NCI-H1417 treated with DMSO at 0.1 percent for 48 hours (cell line): ENCODE measurements around the gene TARS1.
"Not testable (repeated sequence)": the region's sequence is repeated elsewhere in the genome, so short reads cannot be mapped to it uniquely, and the experiment has no call there.

Experiments
- DNase-seq: peaks from one replicate; lab custom pipeline; 2025; lab: John Stamatoyannopoulos, UW

Gene TARS1

GRCh38 chr5:33440482-33441240, at the start of gene TARS1:
Gene TARS1 (plus strand): TSS chr5:33440965. CDS start chr5:33441087, 122 bp downstream.
- DNase-seq = peak; percentile 98

GRCh38 chr5:33398501-33398900, 42.3 kb upstream of the TARS1 start:
- no peak for DNase-seq

DNA sequence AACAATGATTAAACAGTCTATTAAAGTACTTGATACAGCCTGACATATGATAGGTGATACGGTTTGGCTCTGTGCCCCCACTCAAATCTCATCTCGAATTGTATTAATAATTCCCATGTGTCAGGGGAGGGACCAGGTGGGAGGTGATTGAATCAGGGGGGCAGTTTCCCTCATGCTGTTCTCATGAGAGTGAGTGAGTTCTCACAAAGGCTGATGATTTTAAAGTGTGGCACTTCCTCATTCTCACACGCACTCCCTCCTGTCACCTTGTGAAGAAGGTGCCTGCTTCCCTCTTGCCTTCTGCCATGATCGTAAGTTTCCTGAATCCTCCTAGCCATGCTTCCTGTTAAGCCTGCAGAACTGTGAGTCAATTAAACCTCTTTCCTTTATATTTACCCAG, 40.1 kb upstream of the TARS1 start:
- no peak for DNase-seq

- DNase-seq = no peak
Observed at GRCh38 chr5:33401482-33402390, 39.0 kb upstream of the TARS1 start.

- no peak for DNase-seq
Observed at GRCh38 chr5:33403187-33403586, 37.6 kb upstream of the TARS1 start.

- no peak for DNase-seq
Observed at GRCh38 chr5:33408816-33409215, 31.9 kb upstream of the TARS1 start.

GRCh38 chr5:33409435-33410170, 31.2 kb upstream of the TARS1 start:
- no peak for DNase-seq

- DNase-seq = no peak
Observed at GRCh38 chr5:33410221-33410620, 30.5 kb upstream of the TARS1 start.

GRCh38 chr5:33411498-33411897, 29.3 kb upstream of the TARS1 start:
- no peak for DNase-seq

DNA sequence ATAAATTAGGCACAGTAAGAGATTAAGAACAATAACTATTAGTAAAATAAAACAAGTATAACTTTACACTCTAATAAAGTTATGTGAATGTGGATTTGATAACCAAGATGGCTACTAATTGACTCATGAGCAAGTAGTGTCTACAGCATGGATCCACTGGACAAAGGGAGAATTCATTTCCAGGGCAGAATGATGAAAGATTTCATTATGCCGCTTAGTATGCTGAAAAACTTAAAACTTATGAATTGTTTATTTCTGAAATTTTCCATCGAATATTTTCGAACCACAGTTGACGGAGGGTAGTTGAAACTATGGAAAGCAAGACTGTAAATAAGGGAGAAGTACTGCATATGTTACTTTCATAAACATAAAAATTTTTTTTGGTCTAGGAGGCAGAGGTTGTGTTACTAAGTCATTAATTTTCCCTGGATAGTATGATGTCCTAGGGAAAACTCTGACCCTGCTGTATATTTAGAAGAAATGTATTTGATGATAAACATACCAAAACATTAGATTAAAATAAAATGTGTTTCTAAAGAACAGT, 24.9 kb upstream of the TARS1 start:
- no peak for DNase-seq

GRCh38 chr5:33417632-33418031, 23.1 kb upstream of the TARS1 start:
- DNase-seq = no peak

- DNase-seq = no peak
Observed at GRCh38 chr5:33420946-33421345, 19.8 kb upstream of the TARS1 start.

DNA sequence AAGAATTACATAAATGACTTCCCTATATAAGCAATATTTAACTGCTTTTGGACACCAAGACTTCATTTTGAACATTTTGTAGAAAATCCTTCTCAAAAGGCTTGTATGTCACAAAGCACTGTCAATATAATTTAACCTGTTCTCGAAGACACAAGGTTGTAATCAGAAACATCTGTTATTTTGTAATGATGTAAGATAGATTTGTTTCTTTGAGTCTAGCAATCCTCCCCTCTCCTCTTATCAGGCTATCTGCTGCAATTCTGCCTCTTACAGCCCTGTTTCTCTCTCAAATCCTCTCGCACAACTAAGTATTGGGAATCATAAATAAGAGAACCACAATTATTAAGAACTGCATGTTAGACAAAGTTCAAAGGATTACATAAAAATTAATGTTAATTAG, 18.6 kb upstream of the TARS1 start:
- no peak for DNase-seq

DNA sequence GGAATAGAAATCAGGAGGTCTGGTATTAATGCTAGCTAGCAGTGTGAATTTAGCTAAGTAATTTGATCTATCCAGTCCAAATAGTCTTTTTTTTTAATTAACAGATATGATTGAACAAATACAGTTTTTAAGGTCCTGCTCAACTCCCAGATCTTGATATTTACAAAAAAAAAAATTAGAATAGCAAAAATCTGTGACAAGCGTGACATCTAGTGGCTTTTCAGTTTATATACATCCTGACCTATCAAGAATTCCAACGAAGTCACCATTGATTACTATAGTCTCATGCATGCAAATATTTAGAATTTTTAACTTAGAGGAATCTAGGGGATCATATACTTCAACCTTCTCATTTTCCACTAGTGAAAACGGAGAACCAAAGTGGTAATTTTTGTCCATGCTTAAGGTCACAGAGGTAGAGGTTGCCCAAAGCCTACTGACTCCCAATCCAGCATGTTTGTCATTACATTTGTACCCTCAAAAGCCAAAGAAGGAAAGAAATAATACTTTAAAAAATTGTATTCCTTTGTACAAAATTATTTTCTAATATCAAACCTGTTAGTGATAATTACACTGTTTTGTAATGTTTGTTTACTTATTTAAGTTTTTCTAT, 17.6 kb upstream of the TARS1 start:
- no peak for DNase-seq

GRCh38 chr5:33425314-33425713, 15.5 kb upstream of the TARS1 start:
- DNase-seq = no peak

GRCh38 chr5:33430983-33431382, 9.8 kb upstream of the TARS1 start:
- no peak for DNase-seq

DNA sequence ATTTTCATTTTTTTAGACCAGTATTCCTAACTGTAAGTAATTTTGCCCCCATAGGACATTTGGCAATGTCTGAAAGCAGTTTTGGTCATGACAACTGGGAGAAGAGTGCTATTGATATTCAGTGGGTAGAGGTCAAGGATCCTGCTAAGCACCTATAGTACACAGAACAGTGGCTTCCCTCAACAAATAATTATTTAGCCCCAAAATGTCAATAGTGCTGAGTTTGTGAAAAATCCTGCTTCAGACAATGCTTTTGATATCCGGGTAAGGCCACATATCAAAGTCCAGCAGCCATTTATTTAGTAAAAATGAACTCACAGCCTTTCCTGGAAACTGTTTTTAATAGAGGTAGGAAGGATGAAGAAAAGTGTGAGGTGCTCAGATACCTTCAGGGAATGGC, 8.1 kb upstream of the TARS1 start:
- DNase-seq = no peak

GRCh38 chr5:33433303-33434240, 7.2 kb upstream of the TARS1 start:
- DNase-seq = no peak

GRCh38 chr5:33435893-33436490, 4.8 kb upstream of the TARS1 start:
- not testable (repeated sequence) for DNase-seq

GRCh38 chr5:33438996-33439395, 1.8 kb upstream of the TARS1 start:
- no peak for DNase-seq
